OCI-LY3 (cell line): ENCODE measurements around the gene RREB1.
A peak's percentile ranks its signal among the peaks of the same experiment; 100 is the strongest.

Experiments
- H2AFZ ChIP-seq: fragments of 200-600, 300-600 bp; shearing (Covaris generic); 2 replicates; pipeline ENCODE4 v1.6.0; 2014; ENCODE audit warnings: antibody characterized with exemption, low read depth, low read length
- H3K27ac ChIP-seq: fragments of 200-600, 300-600 bp; sonication (generic); 2 replicates; pipeline ENCODE4 v1.5.1; 2014; ENCODE audit warnings: mild to moderate bottlenecking, low read length, moderate library complexity, mixed read lengths
- H3K27me3 ChIP-seq: fragments of 200-600, 300-600 bp; sonication (generic); 2 replicates; pipeline ENCODE4 v1.6.1; 2014; ENCODE audit warnings: low read depth, low read length, mixed read lengths
- H3K36me3 ChIP-seq: fragments of 200-600, 300-600 bp; sonication (generic); replicated peaks from 2 replicates; pipeline ENCODE3; 2014; ENCODE audit warnings: low read depth, low read length, mixed read lengths
- H3K4me1 ChIP-seq: fragments of 300-600, 200-600 bp; sonication (generic); 2 replicates; pipeline ENCODE4 v1.6.1; 2014; ENCODE audit warnings: low read length, mixed read lengths
- H3K4me2 ChIP-seq: fragments of 200-600, 300-600 bp; sonication (generic); 2 replicates; pipeline ENCODE4 v1.6.1; 2014; ENCODE audit warnings: low read length, mixed read lengths
- H3K4me3 ChIP-seq: fragments of 300-600, 200-600 bp; sonication (generic); 2 replicates; pipeline ENCODE4 v1.5.1; 2014; ENCODE audit warnings: antibody characterized with exemption, mild to moderate bottlenecking, low read length, moderate library complexity
- H3K79me2 ChIP-seq: fragments of 300-600, 200-600 bp; shearing (Covaris generic); 2 replicates; pipeline ENCODE4 v1.6.1; 2014; ENCODE audit warnings: mild to moderate bottlenecking, low read length, mixed read lengths
- H3K9ac ChIP-seq: fragments of 300-600, 200-600 bp; shearing (Covaris generic); 2 replicates; pipeline ENCODE4 v1.6.0; 2014; ENCODE audit warnings: mild to moderate bottlenecking, low read length, moderate library complexity
- H3K9me3 ChIP-seq: fragments of 200-600, 300-600 bp; shearing (Covaris generic); 2 replicates; pipeline ENCODE4 v1.6.1; 2014; ENCODE audit warnings: low read length, mixed read lengths; ENCODE audit not compliant: insufficient read depth
- H4K20me1 ChIP-seq: fragments of 200-600, 300-600 bp; sonication (generic); 2 replicates; pipeline ENCODE4 v1.6.1; 2016; ENCODE audit warnings: low read length, mixed read lengths; ENCODE audit not compliant: insufficient read depth
- EZH2phosphoT487 ChIP-seq: fragments of 200-600 bp; shearing (Covaris generic); IDR thresholded peaks from 2 replicates; pipeline ENCODE4 v1.6.1; 2018; ENCODE audit warnings: antibody characterized with exemption, mixed run types, low read depth
- TF ChIP-seq, protein P1 (sequence below): fragments of 200-600, 300-600 bp; sonication (generic); IDR thresholded peaks from 2 replicates; pipeline ENCODE4 v1.5.1; 2014; ENCODE audit warnings: antibody characterized with exemption, low read length, low read depth

The RREB1 gene

DNA sequence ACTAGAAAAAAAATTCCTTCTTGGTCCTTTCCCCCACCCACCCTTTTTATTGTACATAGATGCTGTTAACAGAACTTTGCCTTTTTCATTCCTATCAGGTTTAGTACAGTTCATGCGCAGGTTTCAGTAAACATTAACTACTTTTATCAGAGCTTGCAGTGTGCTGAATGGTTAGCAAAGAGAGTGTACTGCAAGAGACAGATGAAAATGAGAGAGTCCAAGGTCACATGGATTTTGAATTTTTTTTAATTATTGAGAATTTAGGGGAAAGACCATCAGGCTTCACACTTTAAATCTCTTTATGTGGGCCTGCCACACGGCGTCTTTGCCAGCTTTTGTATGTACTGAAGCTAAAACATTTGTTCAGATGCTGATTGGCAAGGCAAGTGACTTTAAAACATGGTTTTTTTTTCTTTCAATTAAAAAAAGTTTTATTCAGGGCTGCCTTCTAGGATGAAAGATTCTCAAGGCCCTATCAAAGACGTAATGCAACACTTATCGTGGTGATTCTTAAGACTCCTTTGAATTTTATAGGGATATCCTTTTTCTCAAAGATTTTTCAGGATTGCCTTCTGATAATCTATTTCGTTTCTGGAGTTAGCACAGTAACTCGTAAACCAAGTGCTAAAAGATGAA is 32.2 kb downstream of the RREB1 start:
- Histone ChIP-seq H3K79me2 (peaks cover 81% of the 10 kb centered on the region), H3K4me2 (peak overlapping the region; percentile 98), H3K9me3 (no peaks in the 10 kb centered on the region), H3K4me1 (peaks cover 89% of the 10 kb centered on the region), H3K27ac (peak overlapping the region; percentile 13; the same call in 1 of the 2 replicates), H3K9ac (peak overlapping the region; percentile 71), H4K20me1 (peaks cover 43% of the 10 kb centered on the region), H3K36me3 (no peaks in the 10 kb centered on the region), H3K4me3 (peak overlapping the region; percentile 78), H2AFZ (no peak overlapping the region), H3K27me3 (no peaks in the 10 kb centered on the region)
- TF ChIP-seq, protein P1, sequence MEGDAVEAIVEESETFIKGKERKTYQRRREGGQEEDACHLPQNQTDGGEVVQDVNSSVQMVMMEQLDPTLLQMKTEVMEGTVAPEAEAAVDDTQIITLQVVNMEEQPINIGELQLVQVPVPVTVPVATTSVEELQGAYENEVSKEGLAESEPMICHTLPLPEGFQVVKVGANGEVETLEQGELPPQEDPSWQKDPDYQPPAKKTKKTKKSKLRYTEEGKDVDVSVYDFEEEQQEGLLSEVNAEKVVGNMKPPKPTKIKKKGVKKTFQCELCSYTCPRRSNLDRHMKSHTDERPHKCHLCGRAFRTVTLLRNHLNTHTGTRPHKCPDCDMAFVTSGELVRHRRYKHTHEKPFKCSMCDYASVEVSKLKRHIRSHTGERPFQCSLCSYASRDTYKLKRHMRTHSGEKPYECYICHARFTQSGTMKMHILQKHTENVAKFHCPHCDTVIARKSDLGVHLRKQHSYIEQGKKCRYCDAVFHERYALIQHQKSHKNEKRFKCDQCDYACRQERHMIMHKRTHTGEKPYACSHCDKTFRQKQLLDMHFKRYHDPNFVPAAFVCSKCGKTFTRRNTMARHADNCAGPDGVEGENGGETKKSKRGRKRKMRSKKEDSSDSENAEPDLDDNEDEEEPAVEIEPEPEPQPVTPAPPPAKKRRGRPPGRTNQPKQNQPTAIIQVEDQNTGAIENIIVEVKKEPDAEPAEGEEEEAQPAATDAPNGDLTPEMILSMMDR = no peak
- TF ChIP-seq EZH2phosphoT487 = no peak

DNA sequence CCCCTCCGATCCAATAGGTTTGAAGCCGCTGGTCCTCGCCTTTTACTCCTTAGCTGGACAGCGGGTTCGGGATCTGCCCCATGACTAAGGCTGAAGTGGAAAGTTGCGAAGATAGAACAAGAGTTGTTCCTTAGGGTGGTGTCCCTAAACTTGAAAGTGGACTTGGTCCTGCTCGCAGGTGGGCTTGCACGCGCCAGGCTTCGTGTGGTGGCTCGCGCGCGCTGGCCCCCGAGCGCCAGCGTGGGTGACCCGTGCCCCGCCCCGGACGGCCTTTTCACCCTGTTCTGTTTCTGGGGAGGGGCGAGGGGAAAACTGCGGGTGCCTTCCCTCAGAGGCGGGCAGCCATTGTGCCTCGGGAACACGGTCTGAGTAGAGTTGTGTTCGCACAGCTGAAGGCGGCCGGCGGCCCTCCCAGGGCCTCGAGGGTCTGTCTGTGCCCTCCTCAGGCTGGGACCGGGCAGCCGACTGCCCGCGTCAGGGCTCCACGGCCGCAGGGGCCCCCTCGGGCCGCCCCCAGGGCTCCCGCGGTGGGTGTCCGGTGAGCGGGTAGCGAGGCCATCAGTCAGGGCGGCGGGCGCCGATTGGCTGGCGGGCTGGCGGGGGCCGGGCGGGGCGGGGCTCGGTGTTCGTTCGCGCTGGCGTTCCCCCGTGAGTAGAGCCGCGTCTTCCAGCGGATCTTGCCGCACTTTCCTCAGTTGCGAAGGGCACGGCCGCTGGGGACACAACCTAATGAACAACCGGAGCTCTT is 33.0 kb downstream of the RREB1 start:
- peaks cover 44% of the 10 kb centered on the region for H4K20me1 ChIP-seq
- H3K9ac ChIP-seq = peak overlapping the region; percentile 71
- peak overlapping the region; percentile 78 for H3K4me3 ChIP-seq
- H3K27me3 ChIP-seq = no peaks in the 10 kb centered on the region
- peaks cover 81% of the 10 kb centered on the region for H3K79me2 ChIP-seq
- H3K36me3 ChIP-seq = no peaks in the 10 kb centered on the region
- H2AFZ ChIP-seq = no peak overlapping the region
- H3K27ac ChIP-seq = peak overlapping the region; percentile 33
- H3K9me3 ChIP-seq = no peaks in the 10 kb centered on the region
- peaks cover 89% of the 10 kb centered on the region for H3K4me1 ChIP-seq
- peak overlapping the region; percentile 98 for H3K4me2 ChIP-seq
- TF ChIP-seq EZH2phosphoT487 = no peak
- TF ChIP-seq, protein P1 = no peak

DNA sequence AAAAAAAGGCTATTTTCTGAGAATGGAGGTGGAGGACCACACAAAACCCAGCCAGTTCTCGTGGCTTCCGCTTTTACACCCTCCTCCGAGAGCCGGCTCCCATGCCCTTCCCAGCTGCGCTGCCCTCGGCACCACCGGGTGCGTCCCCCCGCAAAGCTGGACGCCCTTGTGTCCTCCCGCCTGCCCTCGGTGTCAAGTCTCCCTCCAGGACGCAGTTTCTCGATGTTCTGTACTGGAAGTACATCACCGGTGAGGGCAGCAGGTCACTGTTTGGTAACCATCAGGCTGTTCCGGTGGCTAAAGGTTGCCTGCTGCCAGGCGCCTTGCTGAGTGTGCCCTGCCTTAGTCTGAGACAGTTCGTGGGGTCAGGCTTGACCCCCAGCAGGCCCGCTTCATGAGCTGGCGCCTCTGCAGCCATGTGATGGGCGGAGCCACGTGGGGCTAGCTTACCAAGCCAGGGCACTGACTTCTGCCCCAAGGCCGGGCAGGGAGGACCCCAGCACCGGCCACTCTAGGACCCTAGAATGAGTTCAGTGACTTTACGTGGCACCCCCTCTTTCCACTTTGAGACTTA is 34.6 kb downstream of the RREB1 start:
- no peak for TF ChIP-seq EZH2phosphoT487
- TF ChIP-seq, protein P1 = no peak
- Histone ChIP-seq H3K9ac (no peak overlapping the region), H3K36me3 (no peaks in the 10 kb centered on the region), H3K4me1 (peaks cover 90% of the 10 kb centered on the region), H3K27ac (no peak overlapping the region), H3K9me3 (no peaks in the 10 kb centered on the region), H3K4me2 (no peak overlapping the region), H3K4me3 (no peak overlapping the region), H3K79me2 (peaks cover 89% of the 10 kb centered on the region), H4K20me1 (peaks cover 58% of the 10 kb centered on the region), H3K27me3 (no peaks in the 10 kb centered on the region), H2AFZ (no peak overlapping the region)

DNA sequence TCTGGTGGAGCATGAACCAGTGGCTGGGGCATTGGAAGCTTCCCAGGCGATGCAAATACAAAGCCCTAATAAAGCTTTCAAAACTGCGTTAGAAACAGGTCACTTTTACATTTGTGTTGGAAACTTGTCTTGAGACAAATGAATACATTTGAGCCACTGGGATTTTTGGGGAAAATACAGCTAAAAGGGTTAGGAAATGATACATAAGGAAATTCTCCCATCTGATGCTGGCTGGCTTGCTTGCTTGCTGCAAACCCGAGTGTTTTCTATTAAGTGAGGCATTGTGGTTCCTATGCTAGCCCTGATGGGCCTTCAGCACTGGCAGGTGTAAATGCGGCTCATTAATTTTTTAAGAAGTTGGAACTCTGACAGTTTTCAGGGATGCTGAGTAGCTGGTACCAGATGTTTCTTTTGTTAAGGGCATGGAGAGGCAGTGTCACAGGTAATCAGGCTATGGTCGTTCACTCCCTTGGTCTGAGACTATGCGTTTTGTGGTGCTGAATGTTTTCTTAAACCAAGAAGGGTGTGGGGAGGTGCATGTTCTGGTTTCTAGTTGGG is 35.2 kb downstream of the RREB1 start:
- peak overlapping the region; percentile 61 for H3K4me2 ChIP-seq
- H2AFZ ChIP-seq = no peak overlapping the region
- H3K4me3 ChIP-seq = peak overlapping the region; percentile 44
- no peaks in the 10 kb centered on the region for H3K9me3 ChIP-seq
- H3K27me3 ChIP-seq = no peaks in the 10 kb centered on the region
- no peak for TF ChIP-seq EZH2phosphoT487
- TF ChIP-seq, protein P1 = no peak
- H3K79me2 ChIP-seq = peaks cover 96% of the 10 kb centered on the region
- no peak overlapping the region for H3K9ac ChIP-seq
- no peaks in the 10 kb centered on the region for H3K36me3 ChIP-seq
- peak overlapping the region; percentile 26; the same call in 1 of the 2 replicates for H3K27ac ChIP-seq
- peaks cover 86% of the 10 kb centered on the region for H3K4me1 ChIP-seq
- peaks cover 65% of the 10 kb centered on the region for H4K20me1 ChIP-seq
